Left renal pelvis (tissue), 4 donors: ENCODE data around the gene PTPRS. TPM values are rescaled to one million over a fixed set of nuclear protein-coding genes. Genes with fewer than 3 reads are reported as not detected.
A peak's percentile ranks its signal among the peaks of the same experiment; 100 is the strongest.
"Not testable (repeated sequence)": the region's sequence is repeated elsewhere in the genome, so short reads cannot be mapped to it uniquely, and the experiment has no call there.

Experiments
- DNase-seq, 4 donors: peaks; one replicate each; pipeline ENCODE4 v3.0.0-alpha.2; 2013; ENCODE audit warnings: low read depth in 4 of 4, low spot score in 3 of 4
- polyA plus RNA-seq, 4 donors: library from polyadenylated mRNA; unstranded; fragments of 120-200 nt; gene quantifications; one replicate each; pipeline ENCODE4 v1.2.1, GENCODE V29; 2013; ENCODE audit not compliant: insufficient read length in 4 of 4

PTPRS gene
- polyA plus RNA-seq, 4 donors, result 45.8 to 90.4 (median 64.2) TPM

GRCh38 chr19:5334366-5334739, 6.3 kb downstream of the PTPRS start:
- no peak for DNase-seq

GRCh38 chr19:5333581-5334365, 6.8 kb downstream of the PTPRS start:
- no peak for DNase-seq

- DNase-seq, result no peak
Observed at GRCh38 chr19:5332501-5332900, 8.1 kb downstream of the PTPRS start.

GRCh38 chr19:5331790-5332189, 8.8 kb downstream of the PTPRS start:
- no peak for DNase-seq

GRCh38 chr19:5330307-5330720, 10.3 kb downstream of the PTPRS start:
- DNase-seq, result no peak

GRCh38 chr19:5329141-5329540, 11.5 kb downstream of the PTPRS start:
- no peak for DNase-seq

- not testable (repeated sequence) for DNase-seq
Observed at GRCh38 chr19:5328407-5328806, 12.2 kb downstream of the PTPRS start.

- DNase-seq, result no peak
Observed at GRCh38 chr19:5326986-5327623, 13.5 kb downstream of the PTPRS start.

- no peak for DNase-seq
Observed at GRCh38 chr19:5326545-5326944, 14.1 kb downstream of the PTPRS start.

GRCh38 chr19:5324947-5325346, 15.7 kb downstream of the PTPRS start:
- no peak for DNase-seq

- DNase-seq, result no peak
Observed at GRCh38 chr19:5323475-5323811, 17.2 kb downstream of the PTPRS start.

- no peak for DNase-seq
Observed at GRCh38 chr19:5321851-5322681, 18.5 kb downstream of the PTPRS start.

GRCh38 chr19:5321066-5321642, 19.5 kb downstream of the PTPRS start:
- no peak for DNase-seq

GRCh38 chr19:5319516-5319915, 21.1 kb downstream of the PTPRS start:
- DNase-seq, result no peak

- DNase-seq, result no peak
Observed at GRCh38 chr19:5318306-5318705, 22.3 kb downstream of the PTPRS start.

- no peak for DNase-seq
Observed at GRCh38 chr19:5317321-5317720, 23.3 kb downstream of the PTPRS start.

- no peak for DNase-seq
Observed at GRCh38 chr19:5316138-5316537, 24.5 kb downstream of the PTPRS start.

- no peak for DNase-seq
Observed at GRCh38 chr19:5314907-5315298, 25.7 kb downstream of the PTPRS start.

- no peak for DNase-seq
Observed at GRCh38 chr19:5314012-5314906, 26.4 kb downstream of the PTPRS start.

GRCh38 chr19:5313307-5313706, 27.3 kb downstream of the PTPRS start:
- DNase-seq, result peak in 1 of 4 donors; percentile 35
